ENCODE measurements around the gene DDI2. TPM values are rescaled to one million over a fixed set of nuclear protein-coding genes. Genes with fewer than 3 reads are reported as not detected.
A peak's percentile ranks its signal among the peaks of the same experiment; 100 is the strongest.

The DDI2 gene
- total and polyA plus RNA-seq, 9 of the 15 experiments (the other 6 are each of a cell fraction or from before 2014, with no cell fraction given) = 6.5 to 48.4 (median 21.2) TPM

GRCh38 chr1:15684468-15685291 lies 67.4 kb downstream of the DDI2 start (continued):
- TF ChIP-seq, protein P1, sequence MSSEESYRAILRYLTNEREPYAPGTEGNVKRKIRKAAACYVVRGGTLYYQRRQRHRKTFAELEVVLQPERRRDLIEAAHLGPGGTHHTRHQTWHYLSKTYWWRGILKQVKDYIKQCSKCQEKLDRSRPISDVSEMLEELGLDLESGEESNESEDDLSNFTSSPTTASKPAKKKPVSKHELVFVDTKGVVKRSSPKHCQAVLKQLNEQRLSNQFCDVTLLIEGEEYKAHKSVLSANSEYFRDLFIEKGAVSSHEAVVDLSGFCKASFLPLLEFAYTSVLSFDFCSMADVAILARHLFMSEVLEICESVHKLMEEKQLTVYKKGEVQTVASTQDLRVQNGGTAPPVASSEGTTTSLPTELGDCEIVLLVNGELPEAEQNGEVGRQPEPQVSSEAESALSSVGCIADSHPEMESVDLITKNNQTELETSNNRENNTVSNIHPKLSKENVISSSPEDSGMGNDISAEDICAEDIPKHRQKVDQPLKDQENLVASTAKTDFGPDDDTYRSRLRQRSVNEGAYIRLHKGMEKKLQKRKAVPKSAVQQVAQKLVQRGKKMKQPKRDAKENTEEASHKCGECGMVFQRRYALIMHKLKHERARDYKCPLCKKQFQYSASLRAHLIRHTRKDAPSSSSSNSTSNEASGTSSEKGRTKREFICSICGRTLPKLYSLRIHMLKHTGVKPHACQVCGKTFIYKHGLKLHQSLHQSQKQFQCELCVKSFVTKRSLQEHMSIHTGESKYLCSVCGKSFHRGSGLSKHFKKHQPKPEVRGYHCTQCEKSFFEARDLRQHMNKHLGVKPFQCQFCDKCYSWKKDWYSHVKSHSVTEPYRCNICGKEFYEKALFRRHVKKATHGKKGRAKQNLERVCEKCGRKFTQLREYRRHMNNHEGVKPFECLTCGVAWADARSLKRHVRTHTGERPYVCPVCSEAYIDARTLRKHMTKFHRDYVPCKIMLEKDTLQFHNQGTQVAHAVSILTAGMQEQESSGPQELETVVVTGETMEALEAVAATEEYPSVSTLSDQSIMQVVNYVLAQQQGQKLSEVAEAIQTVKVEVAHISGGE (CRISPR knock-in tag; IDR thresholded peaks at IDR 0.05) = peak in 1 of 3 experiments; percentile 53; a peak in 1 of 6 replicates
- TF ChIP-seq USF2 (CRISPR knock-in tag; IDR thresholded peaks at IDR 0.05) (0 out of 2 replicates have a peak, but pooled peaks have one; percentile 22), NR2C2 (CRISPR knock-in tag; IDR thresholded peaks at IDR 0.05) (no peak), NR2C2 (tag; IDR thresholded peaks at IDR 0.05) (0 out of 2 replicates have a peak, but pooled peaks have one; percentile 27), PRMT5 (CRISPR knock-in tag; IDR thresholded peaks at IDR 0.05) (peak; percentile 56; the same call in 1 of the 2 replicates), FOXP1 (CRISPR knock-in tag; IDR thresholded peaks at IDR 0.05) (no peak), GATAD2A (IDR thresholded peaks at IDR 0.05) (no peak), ZSCAN29 (IDR thresholded peaks at IDR 0.05) (no peak)
- TF ChIP-seq, protein P2, sequence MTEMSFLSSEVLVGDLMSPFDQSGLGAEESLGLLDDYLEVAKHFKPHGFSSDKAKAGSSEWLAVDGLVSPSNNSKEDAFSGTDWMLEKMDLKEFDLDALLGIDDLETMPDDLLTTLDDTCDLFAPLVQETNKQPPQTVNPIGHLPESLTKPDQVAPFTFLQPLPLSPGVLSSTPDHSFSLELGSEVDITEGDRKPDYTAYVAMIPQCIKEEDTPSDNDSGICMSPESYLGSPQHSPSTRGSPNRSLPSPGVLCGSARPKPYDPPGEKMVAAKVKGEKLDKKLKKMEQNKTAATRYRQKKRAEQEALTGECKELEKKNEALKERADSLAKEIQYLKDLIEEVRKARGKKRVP (CRISPR knock-in tag; IDR thresholded peaks at IDR 0.05) = no peak
- TF ChIP-seq, protein P3, sequence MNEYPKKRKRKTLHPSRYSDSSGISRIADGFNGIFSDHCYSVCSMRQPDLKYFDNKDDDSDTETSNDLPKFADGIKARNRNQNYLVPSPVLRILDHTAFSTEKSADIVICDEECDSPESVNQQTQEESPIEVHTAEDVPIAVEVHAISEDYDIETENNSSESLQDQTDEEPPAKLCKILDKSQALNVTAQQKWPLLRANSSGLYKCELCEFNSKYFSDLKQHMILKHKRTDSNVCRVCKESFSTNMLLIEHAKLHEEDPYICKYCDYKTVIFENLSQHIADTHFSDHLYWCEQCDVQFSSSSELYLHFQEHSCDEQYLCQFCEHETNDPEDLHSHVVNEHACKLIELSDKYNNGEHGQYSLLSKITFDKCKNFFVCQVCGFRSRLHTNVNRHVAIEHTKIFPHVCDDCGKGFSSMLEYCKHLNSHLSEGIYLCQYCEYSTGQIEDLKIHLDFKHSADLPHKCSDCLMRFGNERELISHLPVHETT (CRISPR knock-in tag; conservative IDR thresholded peaks at IDR 0.05 in 1 of 2, IDR thresholded peaks at IDR 0.05 in 1 of 2) = peak in 1 of 2 experiments; percentile 82; a peak in 3 of 4 replicates
